AG10803 (cell line): ENCODE data around the gene RYK.
"Not testable (repeated sequence)": the region's sequence is repeated elsewhere in the genome, so short reads cannot be mapped to it uniquely, and the experiment has no call there.

Experiments
- DNase-seq: peaks from one replicate; pipeline ENCODE4 v3.0.0; 2010; ENCODE audit warnings: low read depth
- H3K4me3 ChIP-seq: 2 replicates; pipeline ENCODE4 v1.5.1; 2011; ENCODE audit warnings: mild to moderate bottlenecking, low read length, control low read depth
- TF ChIP-seq, protein P1 (sequence below): conservative IDR thresholded peaks from 2 replicates; pipeline ENCODE4 v1.5.1; 2011; ENCODE audit warnings: mild to moderate bottlenecking, low read length, control low read depth, inconsistent platforms

The RYK gene

DNA sequence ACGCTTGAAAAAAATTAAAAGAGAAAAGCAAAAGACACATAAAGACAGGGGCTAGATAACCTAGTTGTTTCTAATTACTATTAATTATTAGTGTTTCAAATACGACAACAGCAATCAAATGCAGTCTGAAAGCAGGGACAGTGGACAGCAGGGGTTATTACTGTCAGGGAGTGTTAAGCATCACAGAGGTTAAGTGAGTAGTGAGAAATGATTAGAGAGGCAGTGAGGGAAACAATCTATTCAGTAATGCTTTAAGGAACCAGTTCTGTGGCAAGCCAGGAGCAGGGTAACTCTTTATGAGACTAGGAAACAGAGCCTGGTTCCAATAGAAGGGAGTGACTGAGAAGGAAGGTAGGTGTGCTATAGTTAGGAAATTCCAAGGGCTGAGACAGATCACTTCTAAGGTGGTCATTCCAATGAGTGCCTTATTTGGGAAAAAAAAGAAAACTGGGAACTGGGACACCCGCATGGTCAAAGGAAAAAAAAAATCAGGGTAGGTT is 15.0 kb downstream of the RYK start:
- DNase-seq: no peak
- TF ChIP-seq, protein P1, sequence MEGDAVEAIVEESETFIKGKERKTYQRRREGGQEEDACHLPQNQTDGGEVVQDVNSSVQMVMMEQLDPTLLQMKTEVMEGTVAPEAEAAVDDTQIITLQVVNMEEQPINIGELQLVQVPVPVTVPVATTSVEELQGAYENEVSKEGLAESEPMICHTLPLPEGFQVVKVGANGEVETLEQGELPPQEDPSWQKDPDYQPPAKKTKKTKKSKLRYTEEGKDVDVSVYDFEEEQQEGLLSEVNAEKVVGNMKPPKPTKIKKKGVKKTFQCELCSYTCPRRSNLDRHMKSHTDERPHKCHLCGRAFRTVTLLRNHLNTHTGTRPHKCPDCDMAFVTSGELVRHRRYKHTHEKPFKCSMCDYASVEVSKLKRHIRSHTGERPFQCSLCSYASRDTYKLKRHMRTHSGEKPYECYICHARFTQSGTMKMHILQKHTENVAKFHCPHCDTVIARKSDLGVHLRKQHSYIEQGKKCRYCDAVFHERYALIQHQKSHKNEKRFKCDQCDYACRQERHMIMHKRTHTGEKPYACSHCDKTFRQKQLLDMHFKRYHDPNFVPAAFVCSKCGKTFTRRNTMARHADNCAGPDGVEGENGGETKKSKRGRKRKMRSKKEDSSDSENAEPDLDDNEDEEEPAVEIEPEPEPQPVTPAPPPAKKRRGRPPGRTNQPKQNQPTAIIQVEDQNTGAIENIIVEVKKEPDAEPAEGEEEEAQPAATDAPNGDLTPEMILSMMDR: no peak
- H3K4me3 ChIP-seq: no peak overlapping the region

DNA sequence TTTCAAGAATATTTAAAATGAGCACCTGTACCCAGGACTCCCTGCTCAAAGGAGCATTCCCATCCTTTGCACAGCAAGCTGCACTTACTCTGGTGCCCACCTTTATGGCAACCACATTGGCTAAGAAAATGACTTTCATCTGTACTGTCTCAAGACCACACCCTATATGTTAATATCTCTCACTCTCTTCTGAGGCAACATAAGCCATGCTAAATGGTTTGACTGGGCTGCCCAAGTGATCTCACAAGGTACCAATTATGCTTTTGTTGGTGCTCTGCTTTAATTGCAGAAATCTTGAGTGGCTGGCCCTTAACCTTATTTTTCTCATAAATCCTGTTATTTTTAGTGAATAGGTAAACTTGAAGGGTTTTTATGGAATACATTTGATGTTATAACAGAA is 17.7 kb downstream of the RYK start:
- no peak for DNase-seq
- TF ChIP-seq, protein P1: no peak
- no peak overlapping the region for H3K4me3 ChIP-seq

DNA sequence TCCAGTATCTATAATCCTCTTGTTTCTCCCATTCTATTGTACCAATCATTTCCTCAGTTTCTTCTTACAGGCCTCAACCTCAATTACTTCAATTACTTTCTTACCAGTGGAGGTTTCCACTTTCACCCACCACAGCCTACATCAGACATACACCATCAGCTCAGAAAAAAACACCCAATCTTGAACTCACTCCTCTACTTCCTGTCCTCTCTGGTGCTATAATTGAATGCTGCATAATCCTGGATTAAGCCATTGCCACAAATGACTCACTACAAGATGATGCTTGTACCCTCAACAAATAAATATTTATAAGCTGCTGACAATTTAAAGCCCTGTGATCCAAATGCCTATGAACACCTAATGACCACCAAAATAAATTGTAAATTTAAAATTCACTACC is 18.5 kb downstream of the RYK start:
- DNase-seq: peak; percentile 47
- TF ChIP-seq, protein P1: no peak
- no peak overlapping the region for H3K4me3 ChIP-seq

DNA sequence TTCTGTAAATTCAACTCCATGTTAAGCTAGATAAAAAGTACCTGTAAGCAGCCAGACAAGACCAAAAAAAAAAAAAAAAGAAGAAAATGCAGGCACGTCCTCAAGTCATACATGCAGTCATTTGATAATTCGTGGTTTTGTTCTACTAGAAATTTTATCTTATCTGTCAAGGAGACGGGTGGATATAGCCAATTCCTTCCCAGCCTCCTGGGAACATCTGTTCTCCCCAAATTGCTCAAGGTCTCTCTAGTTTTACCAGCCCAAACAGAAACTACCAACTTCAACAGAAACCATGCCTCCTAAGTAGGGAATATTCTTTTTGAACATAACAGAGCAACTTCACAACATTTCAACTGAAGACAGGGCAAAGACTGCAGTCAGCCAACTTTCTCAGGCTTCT is 19.5 kb downstream of the RYK start:
- no peak for DNase-seq
- H3K4me3 ChIP-seq: no peak overlapping the region
- TF ChIP-seq, protein P1: no peak

DNA sequence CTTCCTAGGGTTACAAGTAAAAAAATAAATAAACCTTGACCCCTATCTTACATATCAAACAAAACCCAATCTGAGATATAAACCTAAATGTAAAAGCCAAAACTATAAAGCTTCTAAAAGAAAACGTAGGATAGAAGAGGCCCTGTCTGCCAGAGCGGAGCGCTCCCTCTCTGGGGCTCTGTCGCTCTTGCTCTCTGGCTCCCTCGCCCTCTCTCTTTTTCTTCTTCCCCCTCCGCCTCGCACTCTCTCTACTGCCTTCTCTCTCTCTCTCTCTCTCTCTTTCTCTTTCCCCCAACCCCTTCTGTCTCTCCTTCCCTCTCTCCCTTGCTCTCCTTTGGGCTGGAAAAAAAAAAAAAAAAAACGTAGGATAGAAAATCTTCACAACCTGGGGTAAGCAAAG is 21.6 kb downstream of the RYK start:
- TF ChIP-seq, protein P1: no peak
- H3K4me3 ChIP-seq: no peak overlapping the region
- no peak for DNase-seq

DNA sequence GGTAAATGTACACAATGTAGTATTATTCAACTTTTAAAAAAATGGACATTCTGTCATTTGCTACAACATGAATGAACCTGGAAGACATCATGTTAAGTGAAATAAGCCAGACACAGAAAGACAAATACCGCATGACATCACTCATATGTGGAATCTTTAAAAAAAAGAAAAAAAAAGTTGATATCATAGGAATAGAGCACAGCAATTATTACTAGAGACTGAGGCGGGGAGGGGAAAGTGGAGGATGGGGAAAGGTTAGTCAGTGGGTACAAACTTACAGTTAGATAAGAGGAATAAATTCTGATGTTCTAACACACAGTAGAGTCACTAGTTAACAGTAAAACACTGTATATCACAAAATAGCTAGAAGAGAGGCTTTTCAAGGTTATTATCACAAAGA is 22.2 kb downstream of the RYK start:
- H3K4me3 ChIP-seq: no peak overlapping the region
- TF ChIP-seq, protein P1: no peak
- no peak for DNase-seq

DNA sequence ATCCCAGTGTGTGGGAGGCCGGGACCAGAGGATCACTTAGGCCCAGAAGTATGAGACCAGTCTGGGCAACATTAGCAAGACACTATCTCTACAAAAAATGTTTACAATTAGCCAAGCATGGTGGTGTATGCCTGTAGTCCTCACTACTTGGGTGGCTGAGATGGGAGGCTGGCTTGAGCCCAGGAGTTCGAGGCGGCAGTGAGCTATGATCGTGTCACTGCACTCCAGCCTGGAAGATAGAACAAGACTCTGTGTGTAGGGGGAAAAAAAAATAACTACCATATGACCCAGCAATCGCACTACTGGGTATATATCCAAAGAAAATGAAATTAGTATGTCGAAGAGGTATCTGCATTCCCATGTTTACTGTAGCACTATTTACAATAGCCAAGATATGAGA is 22.6 kb downstream of the RYK start:
- H3K4me3 ChIP-seq: no peak overlapping the region
- TF ChIP-seq, protein P1: no peak
- DNase-seq: no peak

DNA sequence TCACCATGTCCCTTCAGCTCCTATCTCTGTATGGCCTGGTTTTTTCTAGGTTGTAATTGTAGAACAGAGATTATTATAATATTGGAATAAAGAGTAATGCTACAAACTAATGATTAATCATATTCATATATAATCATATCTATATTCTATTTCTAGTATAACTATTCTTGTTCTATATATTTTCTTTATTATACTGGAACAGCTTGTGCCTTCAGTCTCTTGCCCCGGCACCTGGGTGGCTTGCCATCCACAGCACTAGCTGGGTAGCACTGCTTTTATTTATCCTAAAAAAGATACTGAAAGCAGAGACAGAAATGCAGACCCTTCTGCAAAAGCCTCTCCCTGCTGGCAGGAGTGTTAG is 25.9 kb downstream of the RYK start:
- DNase-seq, H3K4me3 ChIP-seq: not testable (repeated sequence)
